Vagina (tissue), 2 donors: ENCODE results near the gene APC. TPM values are rescaled to one million over a fixed set of nuclear protein-coding genes. Genes with fewer than 3 reads are reported as not detected.

Experiments
- DNase-seq, 2 donors: peaks; one replicate each; pipeline ENCODE4 v3.0.0-alpha.2; 2017; ENCODE audit errors: extremely low spot score in 2 of 2
- H3K27ac ChIP-seq: fragments of 200-600 bp; sonication (generic); one replicate; pipeline ENCODE4 v1.5.1; 2019
- H3K27me3 ChIP-seq: fragments of 200-600 bp; sonication (generic); one replicate; pipeline ENCODE4 v1.5.1; 2019
- H3K36me3 ChIP-seq, 2 donors: fragments of 200-600 bp; sonication (generic); one replicate each; pipeline ENCODE4 v1.5.1; 2017 to 2019
- H3K4me1 ChIP-seq: fragments of 200-600 bp; sonication (generic); one replicate; pipeline ENCODE4 v1.5.1; 2019
- H3K4me3 ChIP-seq, 2 donors: fragments of 200-600 bp; sonication (generic); 1 replicate in 1 of 2; 2 replicates in 1 of 2; pipeline ENCODE4 v1.5.1; 2016 to 2019
- H3K9me3 ChIP-seq: fragments of 200-600 bp; sonication (generic); one replicate; pipeline ENCODE4 v1.5.1; 2019
- CTCF ChIP-seq, 3 experiments: fragments of 450-650 bp in 2 of 3; fragments of 200-600 bp in 1 of 3; sonication (generic) in 1 of 3; IDR thresholded peaks; one replicate each; pipeline ENCODE4 v1.5.1; 2017 to 2019; ENCODE audit warnings: antibody characterized with exemption in 3 of 3, mild to moderate bottlenecking in 2 of 3, moderate library complexity in 2 of 3
- POLR2A ChIP-seq, 2 donors: fragments of 450-650 bp; IDR thresholded peaks; one replicate each; pipeline ENCODE4 v1.6.1; 2017; ENCODE audit warnings: antibody characterized with exemption in 2 of 2, mild to moderate bottlenecking in 2 of 2, moderate library complexity in 2 of 2
- POLR2AphosphoS5 ChIP-seq, 2 donors: sonication (generic); formaldehyde crosslinking; IDR thresholded peaks; one replicate each; pipeline ENCODE4 v1.9.0; 2017; ENCODE audit warnings: antibody characterized with exemption in 2 of 2, mild to moderate bottlenecking in 2 of 2, low read depth in 1 of 2; ENCODE audit not compliant: insufficient read depth in 1 of 2
- intact Hi-C: fragments of 100-400 bp; cut with DNase I; formaldehyde crosslinking; loops from one replicate; pipeline ENCODE4 v1.15.1; 2023
- total RNA-seq: library from RNA; depleted of rRNA; stranded (reverse); fragments of >200 nt; gene quantifications from one replicate; pipeline ENCODE4 v1.2.3, GENCODE V29; 2016

The APC gene
- total RNA-seq, 1 donor from 2014 or later = 92.8 TPM

GRCh38 chr5:112729630-112730029, 8.1 kb upstream of the APC start:
- Histone ChIP-seq H3K4me3 (no peak overlapping the region), H3K36me3 (no peaks in the 10 kb centered on the region), H3K27ac (no peak overlapping the region), H3K9me3 (no peaks in the 10 kb centered on the region), H3K4me1 (no peaks in the 10 kb centered on the region), H3K27me3 (no peaks in the 10 kb centered on the region)
- TF ChIP-seq POLR2A (IDR thresholded peaks at IDR 0.05) (no peak), CTCF (IDR thresholded peaks at IDR 0.05) (no peak), POLR2AphosphoS5 (IDR thresholded peaks at IDR 0.05; ENCODE audit: insufficient read depth in 1 of 2, low read depth in 1 of 2) (no peak)
- intact Hi-C loops = no loop called here
- DNase-seq = no peak

GRCh38 chr5:112732131-112732530, 5.6 kb upstream of the APC start:
- TF ChIP-seq POLR2A (IDR thresholded peaks at IDR 0.05) (no peak), CTCF (IDR thresholded peaks at IDR 0.05) (no peak), POLR2AphosphoS5 (IDR thresholded peaks at IDR 0.05; ENCODE audit: insufficient read depth in 1 of 2, low read depth in 1 of 2) (no peak)
- no peaks in the 10 kb centered on the region for H3K9me3 ChIP-seq
- H3K4me3 ChIP-seq = no peak overlapping the region
- no peaks in the 10 kb centered on the region for H3K36me3 ChIP-seq
- peaks cover 7% of the 10 kb centered on the region for H3K4me1 ChIP-seq
- no peaks in the 10 kb centered on the region for H3K27me3 ChIP-seq
- no peak for DNase-seq
- H3K27ac ChIP-seq = no peak overlapping the region
- intact Hi-C loops = no loop called here

- Histone ChIP-seq H3K9me3 (no peaks in the 10 kb centered on the region), H3K36me3 (no peaks in the 10 kb centered on the region), H3K27me3 (no peaks in the 10 kb centered on the region), H3K4me1 (peaks cover 17% of the 10 kb centered on the region), H3K4me3 (no peak overlapping the region), H3K27ac (no peak overlapping the region)
- intact Hi-C loops = no loop called here
- no peak for TF ChIP-seq POLR2A (IDR thresholded peaks at IDR 0.05)
- TF ChIP-seq CTCF (IDR thresholded peaks at IDR 0.05) = no peak
- TF ChIP-seq POLR2AphosphoS5 (IDR thresholded peaks at IDR 0.05; ENCODE audit: insufficient read depth in 1 of 2, low read depth in 1 of 2) = no peak
- DNase-seq = no peak
Measured at GRCh38 chr5:112733586-112733985, 4.1 kb upstream of the APC start.

GRCh38 chr5:112734597-112734996, 3.1 kb upstream of the APC start:
- no peak for TF ChIP-seq POLR2A (IDR thresholded peaks at IDR 0.05)
- no peak for TF ChIP-seq CTCF (IDR thresholded peaks at IDR 0.05)
- no peak for TF ChIP-seq POLR2AphosphoS5 (IDR thresholded peaks at IDR 0.05; ENCODE audit: insufficient read depth in 1 of 2, low read depth in 1 of 2)
- Histone ChIP-seq H3K27me3 (no peaks in the 10 kb centered on the region), H3K9me3 (no peaks in the 10 kb centered on the region), H3K4me1 (peaks cover 17% of the 10 kb centered on the region), H3K36me3 (no peaks in the 10 kb centered on the region), H3K27ac (no peak overlapping the region), H3K4me3 (no peak overlapping the region)
- no peak for DNase-seq
- intact Hi-C loops = no loop called here

- Histone ChIP-seq H3K4me3 (no peak overlapping the region), H3K4me1 (peaks cover 17% of the 10 kb centered on the region), H3K27ac (no peak overlapping the region), H3K27me3 (no peaks in the 10 kb centered on the region), H3K36me3 (no peaks in the 10 kb centered on the region), H3K9me3 (no peaks in the 10 kb centered on the region)
- TF ChIP-seq CTCF (IDR thresholded peaks at IDR 0.05) (no peak), POLR2AphosphoS5 (IDR thresholded peaks at IDR 0.05; ENCODE audit: insufficient read depth in 1 of 2, low read depth in 1 of 2) (no peak), POLR2A (IDR thresholded peaks at IDR 0.05) (no peak)
- no peak for DNase-seq
- intact Hi-C loops = no loop called here
Measured at GRCh38 chr5:112735702-112736101, 2.0 kb upstream of the APC start.
